HG03342 (cell line): ENCODE measurements around the gene FHAD1.

ENCODE experiments used
- ATAC-seq: cut with Tn5 transposase; IDR thresholded peaks from one replicate; pipeline ENCODE4 v1.9.1; 2021; ENCODE audit warnings: mild to moderate bottlenecking, moderate library complexity; ENCODE audit not compliant: unreplicated experiment

FHAD1 gene

GRCh38 chr1:15246960-15247614 is at the start of gene FHAD1:
Gene FHAD1 (plus strand): TSS chr1:15247223. CDS start chr1:15251785, 4,562 bp downstream.
- no peak for ATAC-seq

- no peak for ATAC-seq
These were observed 49.2 kb upstream of the FHAD1 start for GRCh38 chr1:15197591-15198447.

- ATAC-seq = no peak
These were observed 48.3 kb upstream of the FHAD1 start for GRCh38 chr1:15198684-15199083.

- no peak for ATAC-seq
These were observed 45.8 kb upstream of the FHAD1 start for GRCh38 chr1:15201221-15201620.

GRCh38 chr1:15201849-15202551 is 45.0 kb upstream of the FHAD1 start:
- ATAC-seq = no peak

GRCh38 chr1:15204931-15205330 is 42.1 kb upstream of the FHAD1 start:
- ATAC-seq = no peak

- no peak for ATAC-seq
These were observed 41.3 kb upstream of the FHAD1 start for GRCh38 chr1:15205586-15206346.

GRCh38 chr1:15206418-15207030 is 40.5 kb upstream of the FHAD1 start:
- no peak for ATAC-seq

- no peak for ATAC-seq
These were observed 39.8 kb upstream of the FHAD1 start for GRCh38 chr1:15207031-15207828.

GRCh38 chr1:15207829-15208429 is 39.1 kb upstream of the FHAD1 start:
- no peak for ATAC-seq

GRCh38 chr1:15210651-15211375 is 36.2 kb upstream of the FHAD1 start:
- no peak for ATAC-seq

- no peak for ATAC-seq
These were observed 35.6 kb upstream of the FHAD1 start for GRCh38 chr1:15211424-15211823.

- no peak for ATAC-seq
These were observed 34.6 kb upstream of the FHAD1 start for GRCh38 chr1:15212216-15212953.

- ATAC-seq = no peak
These were observed 34.1 kb upstream of the FHAD1 start for GRCh38 chr1:15212954-15213291.

- no peak for ATAC-seq
These were observed 33.6 kb upstream of the FHAD1 start for GRCh38 chr1:15213341-15213821.

GRCh38 chr1:15214527-15214926 is 32.5 kb upstream of the FHAD1 start:
- ATAC-seq = no peak

GRCh38 chr1:15215116-15215515 is 31.9 kb upstream of the FHAD1 start:
- ATAC-seq = no peak

- ATAC-seq = no peak
These were observed 29.4 kb upstream of the FHAD1 start for GRCh38 chr1:15217654-15218053.
